HCT116 (cell line): ENCODE measurements around the gene ZNF335.

ENCODE experiments used
- CTCF ChIP-seq, 3 experiments: fragments of 200-600 bp in 1 of 3; sonication (generic) in 1 of 3; IDR thresholded peaks in 2 of 3; conservative IDR thresholded peaks in 1 of 3; 2 replicates each; pipeline ENCODE4 v1.5.1; 2012 to 2017; ENCODE audit warnings: low read depth in 2 of 3, low read length in 2 of 3, antibody characterized with exemption in 1 of 3, borderline replicate concordance in 1 of 3, control low read depth in 1 of 3, mild to moderate bottlenecking in 1 of 3, mixed read lengths in 1 of 3, mixed run types in 1 of 3, moderate library complexity in 1 of 3; ENCODE audit not compliant: insufficient read depth in 1 of 3
- FOSL1 ChIP-seq: IDR thresholded peaks from 2 replicates; pipeline ENCODE4 v1.6.1; 2012; ENCODE audit warnings: low read depth
- JUND ChIP-seq: IDR thresholded peaks from 2 replicates; pipeline ENCODE4 v1.6.1; 2012
- POLR2A ChIP-seq: IDR thresholded peaks from 2 replicates; pipeline ENCODE4 v1.7.0; 2011; ENCODE audit warnings: borderline replicate concordance; ENCODE audit not compliant: insufficient read depth, insufficient read length; ENCODE audit errors: extremely low read depth
- POLR2AphosphoS5 ChIP-seq: IDR thresholded peaks from 2 replicates; pipeline ENCODE4 v1.6.1; 2011; ENCODE audit warnings: mild to moderate bottlenecking, low read depth, low read length, moderate library complexity
- TCF7L2 ChIP-seq: IDR thresholded peaks from 2 replicates; pipeline ENCODE4 v1.7.0; 2011; ENCODE audit warnings: borderline replicate concordance, inconsistent platforms; ENCODE audit not compliant: insufficient read depth, insufficient read length; ENCODE audit errors: extremely low read depth
- ZBTB33 ChIP-seq: IDR thresholded peaks from 2 replicates; pipeline ENCODE4 v1.6.1; 2011; ENCODE audit warnings: mild to moderate bottlenecking, low read length, moderate library complexity; ENCODE audit not compliant: insufficient replicate concordance; ENCODE audit errors: extremely low read depth
- ZNF274 ChIP-seq: fragments of 200-500 bp; sonication (Bioruptor generic); IDR thresholded peaks from 2 replicates; pipeline ENCODE4 v1.6.1; 2014; ENCODE audit warnings: mild to moderate bottlenecking, low read depth, low read length, inconsistent platforms

- no peak for TF ChIP-seq POLR2A
- TF ChIP-seq CTCF (IDR thresholded peaks at IDR 0.05 in 2 of 3, conservative IDR thresholded peaks at IDR 0.05 in 1 of 3; ENCODE audit: borderline replicate concordance in 1 of 3, insufficient read depth in 1 of 3, low read depth in 2 of 3, low read length in 2 of 3): no peak
- no peak for TF ChIP-seq ZBTB33
- TF ChIP-seq POLR2AphosphoS5: no peak
- no peak for TF ChIP-seq JUND
- TF ChIP-seq FOSL1: no peak
- TF ChIP-seq ZNF274: no peak
- TF ChIP-seq TCF7L2: no peak
These were observed 6.6 kb downstream of the ZNF335 start for GRCh38 chr20:45965169-45966002.
